Measurements from ENCODE around the gene CACNA1A.
A peak's percentile ranks its signal among the peaks of the same experiment; 100 is the strongest.

CACNA1A gene

GRCh38 chr19:13493516-13494310, 12.6 kb downstream of the CACNA1A start:
- DNase-seq (ENCODE audit: low read depth), result no peak

DNA sequence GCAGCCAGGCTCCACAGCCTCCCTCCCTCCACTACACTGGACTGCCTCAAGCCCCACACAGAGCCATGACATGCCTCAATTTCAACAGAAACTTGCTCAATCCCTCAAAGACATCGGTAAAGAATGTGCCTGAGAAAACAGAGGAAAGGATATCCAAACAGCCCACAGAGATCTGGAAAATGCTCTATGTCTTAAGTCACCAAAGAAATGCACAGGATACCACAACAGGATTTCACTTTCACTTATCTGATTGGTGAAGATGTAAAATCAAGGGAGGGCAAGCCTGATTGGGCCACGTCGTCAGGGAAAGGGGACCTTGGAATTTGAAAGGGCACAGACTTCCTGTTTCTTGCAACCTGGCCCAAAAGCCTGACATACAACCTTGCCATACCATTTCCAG, 14.2 kb downstream of the CACNA1A start:
- peak; percentile 99 for DNase-seq (ENCODE audit: low read depth)

DNA sequence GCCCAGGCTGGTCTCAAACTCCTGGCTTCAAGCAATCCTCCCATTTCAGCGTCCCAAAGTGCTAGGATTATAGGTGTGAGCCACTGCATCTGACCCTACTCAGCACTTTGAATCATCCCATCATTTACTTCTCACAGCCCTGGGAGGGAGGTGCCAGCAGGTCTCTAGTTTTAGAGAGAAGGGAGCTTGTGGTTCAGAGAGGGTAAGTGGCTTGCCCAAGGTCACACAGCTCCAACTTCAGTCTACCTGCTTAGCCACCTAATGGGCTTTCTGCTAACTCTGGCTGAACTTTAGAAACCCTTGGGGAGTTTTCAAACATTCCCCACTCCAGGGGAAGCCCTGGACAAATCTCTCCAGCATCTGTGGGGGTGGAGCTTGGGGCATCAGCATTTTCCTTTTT, 18.3 kb downstream of the CACNA1A start:
- no peak for DNase-seq (ENCODE audit: low read depth)

GRCh38 chr19:13484166-13484565, 22.1 kb downstream of the CACNA1A start:
- no peak for DNase-seq (ENCODE audit: low read depth)

GRCh38 chr19:13483215-13483614, 23.1 kb downstream of the CACNA1A start:
- DNase-seq (ENCODE audit: low read depth), result no peak

- DNase-seq (ENCODE audit: low read depth), result no peak
Observed at GRCh38 chr19:13478576-13478975, 27.7 kb downstream of the CACNA1A start.

DNA sequence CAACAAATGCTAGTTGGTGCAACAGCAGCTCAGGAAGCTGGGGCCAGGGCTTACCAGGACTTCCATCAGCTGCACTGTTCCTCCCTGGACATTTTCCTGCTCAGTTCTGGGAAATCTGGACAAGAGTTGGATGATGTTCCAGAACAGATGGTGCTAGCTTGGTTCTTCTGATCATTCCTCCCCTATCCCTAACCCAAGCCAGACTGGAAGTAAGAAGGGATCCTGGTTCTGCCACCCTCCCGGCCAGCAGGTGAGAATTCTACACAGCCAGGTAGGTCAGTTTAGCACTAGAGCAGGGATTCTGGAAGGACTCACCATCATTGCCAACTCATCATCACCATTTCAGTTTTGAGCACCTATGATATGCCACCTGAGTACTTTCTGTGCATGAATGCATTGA, 30.2 kb downstream of the CACNA1A start:
- DNase-seq (ENCODE audit: low read depth), result no peak

DNA sequence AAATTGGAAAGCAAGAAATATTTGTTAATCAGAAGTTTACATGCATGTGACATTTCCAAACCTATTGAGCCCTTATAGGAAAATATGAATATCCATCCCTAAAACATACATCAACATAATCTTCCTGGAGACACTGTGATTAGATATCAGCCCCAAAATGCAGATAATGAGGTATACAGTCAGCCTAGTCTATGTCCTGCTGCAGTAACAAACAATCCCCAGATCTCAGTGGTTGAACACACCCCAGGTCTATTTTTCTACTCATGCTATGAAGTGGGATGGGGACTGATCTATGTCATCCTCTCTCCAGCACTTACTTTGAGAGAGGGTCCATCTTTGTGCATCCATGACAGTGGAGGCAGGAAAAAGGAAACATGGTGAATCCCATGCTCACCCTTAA, 31.2 kb downstream of the CACNA1A start:
- DNase-seq (ENCODE audit: low read depth), result no peak

DNA sequence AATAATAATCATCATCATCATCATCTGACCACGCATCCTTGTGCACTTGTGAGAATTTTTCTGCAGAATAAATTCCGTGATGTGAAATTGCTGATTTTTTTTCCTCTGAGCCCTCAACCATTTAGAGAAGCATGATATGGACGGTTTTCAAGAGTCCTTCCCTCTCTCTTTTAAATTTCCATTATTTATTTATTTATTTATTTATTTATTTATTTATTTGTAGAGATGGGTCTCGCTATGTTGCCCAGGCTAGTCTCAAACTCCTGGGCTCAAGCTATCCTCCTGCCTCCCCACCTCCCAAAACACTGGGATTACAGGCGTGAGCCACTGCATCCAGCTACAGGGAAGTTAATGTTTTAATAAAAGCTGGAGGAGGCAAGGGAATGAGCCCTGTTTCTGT, 39.6 kb downstream of the CACNA1A start:
- DNase-seq (ENCODE audit: low read depth), result no peak

- DNase-seq (ENCODE audit: low read depth), result no peak
Observed at GRCh38 chr19:13463296-13463695, 43.0 kb downstream of the CACNA1A start.

- DNase-seq (ENCODE audit: low read depth), result no peak
Observed at GRCh38 chr19:13461536-13461935, 44.7 kb downstream of the CACNA1A start.

- DNase-seq (ENCODE audit: low read depth), result no peak
Observed at GRCh38 chr19:13460045-13460444, 46.2 kb downstream of the CACNA1A start.

DNA sequence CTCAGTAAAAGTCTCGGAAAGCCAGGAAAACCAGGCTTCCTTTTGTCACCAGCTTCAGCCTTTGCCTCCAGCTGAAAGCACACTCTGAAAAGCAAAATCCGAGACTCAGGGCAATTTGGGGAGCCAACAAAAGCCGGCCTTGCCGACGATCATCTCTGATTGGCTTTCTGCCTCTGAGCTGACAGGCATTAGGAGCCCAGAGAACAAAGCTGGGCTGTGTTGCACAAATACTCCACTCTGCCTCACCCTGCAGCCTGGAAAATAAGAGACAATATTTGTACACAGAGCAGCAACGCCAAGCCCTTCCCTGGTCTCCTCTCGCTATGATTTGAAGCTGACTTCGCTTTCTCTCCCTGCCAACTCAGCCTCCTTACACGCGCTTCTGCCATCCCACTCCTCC, 46.9 kb downstream of the CACNA1A start:
- DNase-seq (ENCODE audit: low read depth), result no peak

GRCh38 chr19:13451434-13451995, 54.8 kb downstream of the CACNA1A start:
- no peak for DNase-seq (ENCODE audit: low read depth)

DNA sequence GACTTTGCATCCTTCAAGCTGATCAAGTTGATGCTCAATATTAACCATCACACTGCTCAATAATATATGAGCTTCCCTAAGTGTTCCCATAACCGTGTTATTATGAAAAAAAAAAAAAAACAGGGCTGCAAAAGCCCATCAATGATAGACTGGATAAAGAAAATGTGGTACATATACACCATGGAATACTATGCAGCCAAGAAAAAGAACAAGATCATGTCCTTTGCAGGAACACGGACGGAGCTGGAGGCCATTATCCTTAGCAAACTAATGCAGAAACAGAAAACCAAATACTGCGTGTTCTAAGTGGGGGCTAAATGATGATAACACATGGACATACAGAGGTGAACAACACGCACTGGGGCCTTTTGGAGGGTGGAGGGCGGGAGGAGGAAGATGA, 58.3 kb downstream of the CACNA1A start:
- DNase-seq (ENCODE audit: low read depth), result no peak

- no peak for DNase-seq (ENCODE audit: low read depth)
Observed at GRCh38 chr19:13441810-13442512, 64.3 kb downstream of the CACNA1A start.

DNA sequence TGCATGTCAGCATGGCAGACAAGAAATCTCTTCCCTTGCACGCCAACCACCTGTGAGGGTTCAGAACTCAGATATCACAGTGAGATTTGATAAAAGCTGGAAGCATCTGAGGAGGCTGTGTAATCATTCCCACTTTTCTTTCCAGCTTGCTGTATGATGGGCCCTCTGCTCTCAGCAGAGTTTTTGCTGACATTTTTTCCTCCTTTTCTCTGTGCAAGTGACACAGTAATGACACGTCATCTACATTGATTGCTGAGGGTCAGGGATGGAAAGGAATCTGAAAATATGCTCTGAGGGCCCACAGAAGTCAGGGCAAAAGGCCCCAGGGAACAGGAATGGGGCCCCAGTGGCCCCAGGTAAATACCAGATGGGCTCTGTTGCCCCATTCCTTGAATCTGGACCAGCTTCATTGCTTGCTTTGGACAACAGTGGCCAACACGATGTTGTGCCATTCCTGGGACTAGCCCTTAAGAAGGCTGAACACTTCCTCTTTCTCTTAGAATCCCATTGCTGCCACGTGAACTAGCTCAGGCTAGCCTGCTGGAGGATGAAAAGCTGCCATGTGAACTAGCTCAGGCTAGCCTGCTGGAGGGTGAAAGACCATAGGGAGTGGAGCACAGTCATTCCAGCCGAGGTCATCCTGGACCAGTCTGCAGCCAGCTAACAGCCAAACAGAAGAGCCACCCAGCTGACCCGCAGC, 68.2 kb downstream of the CACNA1A start:
- DNase-seq (ENCODE audit: low read depth), result no peak

DNA sequence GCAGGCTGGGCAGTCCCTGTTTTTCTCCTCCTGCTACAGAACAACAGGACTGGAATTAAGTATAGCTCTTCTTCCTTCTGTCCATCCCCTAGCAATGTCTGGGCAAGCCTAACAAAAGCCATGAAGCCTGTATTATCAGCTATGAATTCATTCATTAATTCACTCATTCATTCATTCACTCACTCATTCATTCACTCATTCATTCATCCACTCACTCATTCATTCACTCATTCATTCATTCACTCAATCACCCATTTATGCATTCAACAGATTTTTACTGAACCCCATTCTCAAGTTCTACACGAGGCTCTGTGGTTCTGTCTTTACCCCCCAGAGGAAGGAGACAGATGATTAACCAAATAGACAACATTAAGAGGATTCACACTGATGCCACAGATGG, 69.9 kb downstream of the CACNA1A start:
- no peak for DNase-seq (ENCODE audit: low read depth)

- DNase-seq (ENCODE audit: low read depth), result no peak
Observed at GRCh38 chr19:13430790-13431582, 75.3 kb downstream of the CACNA1A start.

DNA sequence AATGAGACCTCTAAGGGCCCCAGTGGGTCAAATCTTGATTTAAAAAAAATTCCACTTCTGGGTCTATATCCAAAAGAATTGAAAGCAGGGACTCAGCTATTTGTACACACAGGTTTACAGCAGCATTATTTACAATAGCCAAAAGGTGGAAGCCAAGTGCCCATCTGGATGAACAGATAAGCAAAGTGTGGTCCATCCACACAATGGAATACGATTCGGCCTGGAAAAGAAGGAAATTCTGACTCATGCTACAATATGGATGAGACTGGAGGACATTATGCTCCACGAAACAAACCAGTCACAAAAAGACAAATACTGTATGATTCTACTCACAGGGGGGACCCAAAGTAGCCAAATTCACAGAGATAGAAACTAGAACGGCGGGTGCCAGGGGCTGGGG, 76.7 kb downstream of the CACNA1A start:
- no peak for DNase-seq (ENCODE audit: low read depth)

DNA sequence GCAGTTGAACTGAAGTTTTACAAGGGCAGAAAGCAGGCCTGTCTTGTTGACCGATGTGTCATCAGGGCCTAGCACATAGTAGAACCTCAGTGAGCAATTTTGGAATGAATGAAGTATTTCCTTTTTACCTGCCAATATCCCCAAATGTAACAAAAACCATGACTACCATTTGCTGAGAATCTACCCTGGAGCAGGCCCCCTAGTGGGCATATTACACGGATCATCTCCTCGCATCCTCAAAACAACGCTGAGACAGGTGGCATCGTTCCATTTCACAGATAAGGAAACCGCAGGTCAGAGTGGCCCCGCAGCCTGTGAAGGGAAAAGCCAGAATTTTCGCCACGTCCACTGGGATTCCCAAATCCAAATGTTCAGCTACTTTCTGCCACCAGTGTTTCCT, 77.9 kb downstream of the CACNA1A start:
- no peak for DNase-seq (ENCODE audit: low read depth)

All from HS-5 (cell line).